Fibroblast of the conjunctiva (primary cell): ENCODE data around the gene CERS6.

ENCODE experiments used
- DNase-seq: peaks from one replicate; pipeline ENCODE4 v3.0.0-alpha.2; 2010; ENCODE audit warnings: low read depth

Gene CERS6

GRCh38 chr2:168673265-168674189 lies 217.5 kb downstream of the CERS6 start:
- DNase-seq: no peak

- no peak for DNase-seq
These were observed 222.2 kb downstream of the CERS6 start for GRCh38 chr2:168678153-168678853.

GRCh38 chr2:168679081-168679480 lies 223.0 kb downstream of the CERS6 start:
- DNase-seq: no peak

GRCh38 chr2:168679741-168680310 lies 223.8 kb downstream of the CERS6 start:
- DNase-seq: no peak

- no peak for DNase-seq
These were observed 227.9 kb downstream of the CERS6 start for GRCh38 chr2:168683996-168684395.

- no peak for DNase-seq
These were observed 229.0 kb downstream of the CERS6 start for GRCh38 chr2:168684921-168685599.

GRCh38 chr2:168685600-168686451 lies 229.8 kb downstream of the CERS6 start:
- DNase-seq: no peak

- no peak for DNase-seq
These were observed 230.6 kb downstream of the CERS6 start for GRCh38 chr2:168686452-168687191.

GRCh38 chr2:168687314-168687713 lies 231.2 kb downstream of the CERS6 start:
- no peak for DNase-seq

- DNase-seq: no peak
These were observed 234.4 kb downstream of the CERS6 start for GRCh38 chr2:168690381-168690885.

GRCh38 chr2:168691221-168691620 lies 235.1 kb downstream of the CERS6 start:
- DNase-seq: no peak

GRCh38 chr2:168692132-168692744 lies 236.2 kb downstream of the CERS6 start:
- no peak for DNase-seq

- no peak for DNase-seq
These were observed 238.1 kb downstream of the CERS6 start for GRCh38 chr2:168694173-168694572.

- no peak for DNase-seq
These were observed 238.8 kb downstream of the CERS6 start for GRCh38 chr2:168694866-168695265.

GRCh38 chr2:168697668-168698121 lies 241.6 kb downstream of the CERS6 start:
- no peak for DNase-seq

- DNase-seq: no peak
These were observed 242.9 kb downstream of the CERS6 start for GRCh38 chr2:168698969-168699368.

GRCh38 chr2:168699844-168700417 lies 243.9 kb downstream of the CERS6 start:
- peak; percentile 92 for DNase-seq

GRCh38 chr2:168700615-168701245 lies 244.7 kb downstream of the CERS6 start:
- peak; percentile 69 for DNase-seq

GRCh38 chr2:168702579-168702978 lies 246.5 kb downstream of the CERS6 start:
- no peak for DNase-seq
